CD4-positive, alpha-beta T cell treated with Interleukin-10 for 1 hour (primary cell): ENCODE measurements around the gene AIP.
"Not testable (repeated sequence)": the region's sequence is repeated elsewhere in the genome, so short reads cannot be mapped to it uniquely, and the experiment has no call there.

Experiments
- DNase-seq: peaks from one replicate; pipeline ENCODE4 v3.0.0-alpha.2; 2020

Gene AIP

GRCh38 chr11:67507864-67508485, 25.1 kb downstream of the AIP start, which contains the start of gene CDK2AP2:
TSS of gene CDK2AP2 (minus strand) at chr11:67508162. CDS start at chr11:67508082, 80 bp downstream.
- DNase-seq = peak; percentile 98

DNA sequence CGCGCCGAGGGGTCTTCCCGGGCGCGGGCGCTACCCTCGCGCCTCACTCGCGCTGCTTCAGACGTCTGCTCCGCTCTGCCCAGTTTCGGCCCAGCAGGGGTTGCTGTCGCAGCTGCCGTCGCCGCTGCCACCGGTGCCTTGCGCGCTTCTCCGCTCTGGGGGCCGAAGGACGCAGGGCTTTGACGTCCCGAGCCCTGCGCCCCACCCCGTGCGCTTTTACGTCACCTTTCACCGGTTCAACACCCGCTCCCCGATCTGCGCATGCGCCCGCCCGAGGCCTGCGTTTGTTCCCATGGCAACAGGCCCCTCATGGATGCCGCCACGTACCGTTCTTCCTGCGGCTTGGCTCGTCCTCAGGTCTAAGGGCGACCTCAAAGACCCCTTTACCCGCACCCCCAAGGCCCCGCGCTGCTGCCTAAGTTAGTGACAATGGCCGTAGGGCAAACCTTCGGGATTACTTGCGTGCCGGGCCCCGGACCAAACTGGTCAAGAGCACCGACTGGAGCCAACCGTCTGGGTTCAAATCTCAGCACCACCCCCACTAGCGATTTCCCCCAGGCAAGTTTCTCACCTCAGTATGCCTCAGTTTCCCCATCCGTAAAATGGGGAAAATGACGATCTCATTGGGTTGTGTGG, 25.8 kb downstream of the AIP start:
- peak; percentile 98 for DNase-seq

DNA sequence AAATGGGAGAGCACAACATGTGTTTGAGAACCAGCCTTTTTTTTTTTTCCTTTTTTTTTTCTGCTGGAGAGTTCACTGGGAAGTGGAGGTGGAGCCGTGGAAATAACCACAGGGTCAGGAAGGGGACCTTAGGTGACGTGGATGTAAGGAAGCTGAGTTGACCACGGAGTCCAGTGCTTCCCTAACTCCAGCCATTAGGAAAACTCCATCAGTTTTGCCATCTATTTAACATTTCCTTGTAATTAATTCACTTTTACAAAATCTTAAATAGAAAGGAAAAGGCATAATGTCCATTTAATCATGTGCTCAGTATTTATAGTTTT, 27.2 kb downstream of the AIP start:
- DNase-seq = no peak

GRCh38 chr11:67511558-67511957, 28.7 kb downstream of the AIP start:
- DNase-seq = not testable (repeated sequence)

DNA sequence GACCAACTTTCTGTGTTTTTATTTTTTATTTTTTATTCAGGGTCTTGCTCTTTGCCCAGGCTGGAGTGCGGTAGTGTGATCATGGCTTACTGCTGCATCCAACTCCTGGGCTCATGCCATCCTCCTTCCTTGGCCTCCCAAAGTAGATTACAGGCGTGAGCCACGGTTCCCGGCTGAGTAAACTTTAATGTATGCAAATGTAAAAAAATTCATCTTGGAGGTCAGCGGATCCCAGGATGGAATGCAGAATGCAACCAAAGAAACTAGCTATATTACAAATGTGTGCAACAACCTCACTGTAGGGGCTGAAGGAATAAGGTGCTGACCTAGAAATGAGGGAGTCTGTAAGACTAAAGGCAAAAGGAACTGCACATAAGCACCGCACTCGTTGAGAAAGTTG, 31.3 kb downstream of the AIP start:
- no peak for DNase-seq

- no peak for DNase-seq
Observed at GRCh38 chr11:67516806-67517205, 34.0 kb downstream of the AIP start.

DNA sequence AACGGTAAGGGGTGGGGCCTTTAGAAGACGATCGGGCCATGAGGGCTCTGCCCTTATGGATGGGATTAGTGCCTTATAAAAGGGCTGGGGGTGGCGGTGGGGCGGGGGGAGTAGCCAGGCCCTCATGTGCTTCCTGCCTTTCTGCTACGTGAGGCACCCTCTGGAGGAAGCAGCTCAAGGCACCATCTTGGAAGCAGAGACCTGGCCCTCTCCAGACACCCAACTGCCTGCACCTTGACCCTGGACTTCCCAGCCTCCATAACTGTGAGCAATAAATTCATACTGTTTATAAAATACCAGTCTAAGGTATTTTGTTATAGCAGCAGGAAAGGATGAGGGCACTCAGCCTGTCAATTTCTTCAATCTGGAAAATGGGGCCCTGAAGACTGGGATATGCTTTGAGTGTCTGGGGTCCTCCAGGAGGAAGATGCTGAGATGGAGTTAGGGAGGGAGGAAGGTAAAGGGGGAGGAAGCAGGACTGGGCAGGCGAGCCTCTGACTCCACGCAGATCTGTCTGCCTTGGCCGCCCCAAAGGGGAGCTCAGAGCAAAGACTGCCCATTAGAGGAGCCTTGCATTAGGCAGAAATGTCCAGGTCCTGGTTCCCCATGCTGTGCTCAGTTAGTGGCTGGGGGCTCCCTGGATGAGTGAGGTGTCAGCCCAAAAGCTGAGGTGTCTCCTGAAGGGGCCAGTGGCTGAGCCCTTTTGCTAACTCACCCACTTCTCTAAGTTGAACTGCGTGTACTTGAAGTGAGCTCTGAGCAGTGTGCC, 35.1 kb downstream of the AIP start:
- no peak for DNase-seq

GRCh38 chr11:67519726-67520125, 36.9 kb downstream of the AIP start:
- no peak for DNase-seq

- no peak for DNase-seq
Observed at GRCh38 chr11:67520856-67521824, 38.3 kb downstream of the AIP start.

DNA sequence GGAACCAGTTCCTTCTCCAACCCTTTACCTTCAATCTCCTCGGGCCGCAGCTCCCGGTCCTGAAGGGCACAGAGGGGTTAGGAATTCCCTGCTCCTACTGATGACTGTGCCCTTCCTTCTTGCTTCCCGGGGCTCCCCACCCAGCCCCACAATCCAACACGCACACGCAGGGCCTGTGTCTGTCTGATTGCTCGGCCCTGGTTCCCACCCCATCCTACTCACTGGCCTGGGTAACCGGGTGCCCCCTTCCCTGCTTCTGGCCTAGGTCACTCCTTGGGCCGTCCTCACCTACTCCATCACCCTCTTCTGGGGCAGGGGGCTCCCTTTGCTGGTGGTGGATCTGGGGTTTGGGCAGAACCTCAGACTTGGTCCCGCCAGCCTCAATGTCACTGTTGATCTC, 39.1 kb downstream of the AIP start:
- DNase-seq = no peak

GRCh38 chr11:67522338-67522737, 39.5 kb downstream of the AIP start:
- no peak for DNase-seq

DNA sequence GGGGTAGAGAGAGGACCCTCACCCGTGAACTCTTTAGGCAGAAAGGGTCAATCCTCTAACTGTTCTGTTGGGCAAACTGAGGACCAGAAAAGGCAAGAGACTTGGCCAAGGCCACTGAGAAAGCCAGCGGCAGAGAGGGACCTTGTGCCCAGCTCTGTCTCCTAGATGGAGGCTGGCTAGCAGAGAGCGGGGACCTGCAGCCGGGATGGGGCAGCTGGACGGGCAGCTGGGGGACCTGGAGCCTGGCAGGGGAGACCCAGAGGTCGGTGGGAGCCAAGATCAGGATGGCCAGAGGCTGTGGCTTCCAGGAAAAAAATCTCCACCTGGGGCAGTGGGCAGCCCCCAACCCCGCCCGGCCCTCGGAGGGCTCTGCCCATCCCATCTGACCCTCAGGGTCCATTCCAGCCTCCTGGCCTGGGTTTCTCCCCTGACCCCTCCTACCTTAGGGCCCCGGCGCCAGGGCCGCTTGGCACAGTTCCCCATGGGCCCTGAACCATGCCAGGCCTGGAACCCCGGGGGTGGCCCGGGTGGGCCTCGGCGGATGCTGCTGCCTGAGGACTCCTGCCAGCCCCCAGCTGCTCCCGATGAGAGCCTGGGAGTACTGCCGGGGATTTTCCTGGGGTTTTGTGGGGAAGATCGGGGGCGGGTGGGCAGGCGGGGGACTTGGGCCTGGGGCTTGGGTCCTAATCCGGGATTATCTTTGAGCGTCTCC, 40.2 kb downstream of the AIP start, which contains the start of gene CABP2:
Gene CABP2 (minus strand): TSS at position 603 of the 712 bp plus-strand sequence. CDS start 120 bp downstream, at position 483.
- DNase-seq = no peak

DNA sequence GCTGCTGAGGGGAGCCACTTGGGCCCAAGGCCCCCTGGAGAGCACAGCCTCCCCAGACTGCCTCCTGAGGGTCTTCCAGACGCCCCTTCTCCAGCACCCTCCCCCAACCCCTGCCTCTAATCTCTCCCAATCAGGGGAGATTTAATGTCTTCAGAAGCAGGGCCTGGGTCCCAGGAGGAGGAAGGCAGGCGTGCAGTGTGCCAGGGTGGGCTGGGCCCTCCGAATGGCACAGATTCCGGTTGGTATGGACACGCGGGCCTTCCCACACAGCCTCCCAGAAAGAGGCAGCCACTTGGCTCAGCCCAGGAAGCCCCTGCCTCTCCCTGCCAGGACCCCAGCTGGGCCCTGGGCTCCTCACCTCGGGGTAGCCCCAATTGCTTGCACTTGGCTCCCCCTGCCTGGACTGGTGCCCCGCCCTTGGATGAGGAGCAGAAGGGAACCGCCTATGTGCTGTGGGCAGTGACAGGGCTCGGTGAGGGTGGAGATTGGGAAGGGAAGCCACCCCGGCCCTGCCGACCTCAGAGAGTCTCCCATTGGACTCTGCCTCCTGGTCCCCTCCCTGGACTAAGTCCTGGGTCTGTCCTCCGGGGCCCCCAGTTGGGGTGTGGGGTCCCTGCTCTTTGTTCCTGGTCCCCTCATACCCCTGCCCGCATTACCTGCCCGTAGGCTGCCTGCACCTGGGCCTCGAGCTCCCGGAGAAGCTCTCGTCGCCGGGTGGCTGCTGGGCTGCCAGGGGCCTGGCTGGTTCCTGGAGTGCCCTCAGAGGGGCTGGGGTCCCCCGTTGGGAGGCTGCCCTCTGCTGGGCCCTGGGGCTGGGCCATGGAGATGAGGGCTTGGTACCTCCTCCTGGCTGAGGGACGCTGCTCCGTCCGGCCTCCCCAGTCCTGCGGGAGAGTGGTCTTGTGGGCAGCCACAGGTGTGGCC, 41.0 kb downstream of the AIP start:
- DNase-seq = no peak

- no peak for DNase-seq
Observed at GRCh38 chr11:67524480-67524808, 41.6 kb downstream of the AIP start.

DNA sequence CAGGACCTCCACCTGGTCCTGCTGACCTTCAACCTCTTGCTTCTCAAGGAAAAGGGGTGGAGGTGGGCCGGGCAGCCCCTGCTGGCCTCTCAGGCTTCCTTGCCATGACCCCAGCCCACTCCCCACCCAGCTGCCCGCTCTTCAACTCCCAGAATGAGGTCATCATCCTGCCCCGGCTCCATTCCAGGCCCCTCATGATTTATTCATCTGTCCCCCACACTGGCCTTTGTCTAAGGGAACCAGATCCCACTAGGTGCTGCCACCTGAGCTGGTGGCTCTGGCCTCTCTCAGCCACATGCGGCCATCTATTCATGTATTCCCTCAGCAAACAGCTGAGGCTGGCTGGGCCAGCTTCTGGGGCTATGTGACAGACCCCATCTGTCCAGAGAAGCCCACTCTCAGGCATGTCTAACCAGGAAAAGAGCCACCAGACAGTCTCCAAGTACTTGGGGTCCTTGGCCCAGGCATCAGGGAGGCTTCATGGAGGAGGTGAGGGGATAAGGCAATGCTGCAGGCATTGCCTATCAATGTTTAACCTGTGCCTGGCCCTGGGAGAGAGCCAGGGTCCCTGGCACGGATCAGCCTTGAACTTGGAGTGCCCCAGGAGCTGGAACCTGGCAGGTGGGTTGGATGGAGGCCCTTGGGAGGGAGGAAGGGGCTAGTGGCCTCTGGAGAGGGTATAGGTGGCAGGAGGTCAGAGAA, 42.6 kb downstream of the AIP start:
- DNase-seq = no peak

GRCh38 chr11:67528376-67528775, 45.5 kb downstream of the AIP start:
- no peak for DNase-seq

GRCh38 chr11:67530282-67530592, 47.4 kb downstream of the AIP start:
- no peak for DNase-seq

DNA sequence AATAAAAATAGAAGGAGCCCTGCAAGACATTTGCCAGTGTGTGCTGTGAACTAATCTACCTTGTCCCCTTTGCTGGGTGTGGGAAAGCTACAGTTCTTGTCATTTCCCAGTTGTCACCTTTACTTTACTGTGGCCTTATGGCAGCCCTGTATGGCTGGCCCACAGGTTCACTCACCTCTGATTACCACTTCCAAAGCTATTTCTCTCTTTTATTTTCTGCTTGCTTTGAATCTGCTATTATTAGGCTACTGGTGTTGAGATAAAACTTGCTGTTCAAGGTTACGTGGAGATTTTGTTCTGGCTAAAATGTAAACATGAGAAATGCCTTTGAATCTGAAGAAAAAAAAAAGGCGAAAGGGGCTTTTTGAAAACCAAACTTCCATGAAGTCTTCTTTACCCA, 50.1 kb downstream of the AIP start:
- no peak for DNase-seq

DNA sequence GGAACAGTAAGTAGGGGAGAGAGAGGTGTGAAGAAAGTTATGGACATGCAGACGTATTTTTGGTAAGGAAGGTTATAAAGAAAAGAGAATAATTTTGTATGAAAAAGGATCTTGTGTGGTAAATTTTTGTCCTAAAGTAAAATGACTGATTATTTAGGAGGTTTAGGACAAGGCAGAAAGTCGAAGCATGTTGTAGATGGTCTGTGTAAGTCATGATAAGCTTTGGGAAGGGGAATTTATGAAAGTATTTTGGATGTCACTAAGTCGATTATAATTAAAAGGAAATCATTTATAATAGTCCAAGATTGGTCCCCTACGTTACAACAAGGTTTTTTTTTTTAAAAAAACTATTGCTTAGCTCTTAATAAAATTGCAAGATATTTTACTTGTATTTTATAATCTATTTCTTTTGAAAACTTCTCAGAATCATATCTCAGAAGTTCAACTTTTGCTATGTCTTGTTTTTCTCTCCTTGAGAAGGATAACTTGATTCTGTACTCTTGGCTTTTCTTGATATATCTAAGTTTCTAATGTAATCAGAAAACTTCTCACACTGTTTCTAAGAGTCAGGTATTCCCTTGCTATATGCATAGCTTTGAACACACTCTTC, 51.3 kb downstream of the AIP start:
- no peak for DNase-seq

GRCh38 chr11:67535561-67535960, 52.7 kb downstream of the AIP start:
- DNase-seq = no peak
